Activated naive CD4-positive, alpha-beta T cell treated with anti-CD3 and anti-CD28 coated beads, Interleukin-2, amount 50 U/mL, for 24 hours (primary cell): ENCODE measurements around the gene ANKRD29.
A peak's percentile ranks its signal among the peaks of the same experiment; 100 is the strongest.

Source experiments
- H3K27ac Mint-ChIP-seq: one replicate; pipeline ENCODE4 v1.8.0; 2021; ENCODE audit warnings: mild to moderate bottlenecking, mixed read lengths
- H3K27me3 Mint-ChIP-seq: one replicate; pipeline ENCODE4 v1.8.0; 2021; ENCODE audit warnings: mixed read lengths
- H3K36me3 Mint-ChIP-seq: one replicate; pipeline ENCODE4 v1.8.0; 2021; ENCODE audit warnings: mixed read lengths
- H3K4me1 Mint-ChIP-seq: one replicate; pipeline ENCODE4 v1.8.0; 2021; ENCODE audit warnings: mixed read lengths
- H3K4me3 Mint-ChIP-seq: one replicate; pipeline ENCODE4 v1.8.0; 2021; ENCODE audit warnings: mild to moderate bottlenecking, mixed read lengths
- H3K9me3 Mint-ChIP-seq: one replicate; pipeline ENCODE4 v1.8.0; 2021; ENCODE audit warnings: mixed read lengths

ANKRD29 gene

GRCh38 chr18:23662309-23663263 lies at the start of gene ANKRD29:
TSS of gene ANKRD29 (minus strand) at chr18:23662911. CDS start at chr18:23662730, 181 bp downstream.
- Mint-ChIP-seq H3K4me1 (peaks cover 27% of the 10 kb centered on the region), H3K27me3 (peaks cover 4% of the 10 kb centered on the region), H3K4me3 (peak within 1 kb of the TSS; percentile 90), H3K36me3 (no peaks in the 10 kb centered on the region), H3K27ac (peak within 1 kb of the TSS; percentile 52), H3K9me3 (no peaks in the 10 kb centered on the region)

GRCh38 chr18:23712445-23712844 lies 49.7 kb upstream of the ANKRD29 start:
- H3K27me3 Mint-ChIP-seq = no peaks in the 10 kb centered on the region
- peaks cover 4% of the 10 kb centered on the region for H3K36me3 Mint-ChIP-seq
- H3K27ac Mint-ChIP-seq = no peak overlapping the region
- H3K4me3 Mint-ChIP-seq = no peak overlapping the region
- H3K4me1 Mint-ChIP-seq = peaks cover 14% of the 10 kb centered on the region
- no peaks in the 10 kb centered on the region for H3K9me3 Mint-ChIP-seq

GRCh38 chr18:23711426-23711825 lies 48.7 kb upstream of the ANKRD29 start:
- peaks cover 14% of the 10 kb centered on the region for H3K4me1 Mint-ChIP-seq
- no peaks in the 10 kb centered on the region for H3K27me3 Mint-ChIP-seq
- no peak overlapping the region for H3K4me3 Mint-ChIP-seq
- peaks cover 4% of the 10 kb centered on the region for H3K36me3 Mint-ChIP-seq
- no peak overlapping the region for H3K27ac Mint-ChIP-seq
- H3K9me3 Mint-ChIP-seq = no peaks in the 10 kb centered on the region

- no peaks in the 10 kb centered on the region for H3K27me3 Mint-ChIP-seq
- no peaks in the 10 kb centered on the region for H3K9me3 Mint-ChIP-seq
- no peak overlapping the region for H3K4me3 Mint-ChIP-seq
- peaks cover 14% of the 10 kb centered on the region for H3K4me1 Mint-ChIP-seq
- H3K36me3 Mint-ChIP-seq = peaks cover 4% of the 10 kb centered on the region
- H3K27ac Mint-ChIP-seq = no peak overlapping the region
Observed at GRCh38 chr18:23710946-23711345, 48.2 kb upstream of the ANKRD29 start.

GRCh38 chr18:23710068-23710527 lies 47.4 kb upstream of the ANKRD29 start:
- Mint-ChIP-seq H3K4me3 (no peak overlapping the region), H3K27me3 (no peaks in the 10 kb centered on the region), H3K36me3 (peaks cover 4% of the 10 kb centered on the region), H3K27ac (no peak overlapping the region), H3K9me3 (no peaks in the 10 kb centered on the region), H3K4me1 (peaks cover 14% of the 10 kb centered on the region)

GRCh38 chr18:23706971-23707640 lies 44.4 kb upstream of the ANKRD29 start:
- Mint-ChIP-seq H3K4me3 (no peak overlapping the region), H3K27me3 (no peaks in the 10 kb centered on the region), H3K9me3 (no peaks in the 10 kb centered on the region), H3K36me3 (peaks cover 4% of the 10 kb centered on the region), H3K4me1 (peaks cover under 1% of the 10 kb centered on the region), H3K27ac (no peak overlapping the region)

- no peak overlapping the region for H3K27ac Mint-ChIP-seq
- no peaks in the 10 kb centered on the region for H3K27me3 Mint-ChIP-seq
- no peaks in the 10 kb centered on the region for H3K4me1 Mint-ChIP-seq
- no peaks in the 10 kb centered on the region for H3K9me3 Mint-ChIP-seq
- H3K36me3 Mint-ChIP-seq = peaks cover 4% of the 10 kb centered on the region
- H3K4me3 Mint-ChIP-seq = no peak overlapping the region
Observed at GRCh38 chr18:23704806-23705205, 42.1 kb upstream of the ANKRD29 start.

- no peak overlapping the region for H3K27ac Mint-ChIP-seq
- H3K36me3 Mint-ChIP-seq = peaks cover 4% of the 10 kb centered on the region
- no peaks in the 10 kb centered on the region for H3K9me3 Mint-ChIP-seq
- no peak overlapping the region for H3K4me3 Mint-ChIP-seq
- no peaks in the 10 kb centered on the region for H3K27me3 Mint-ChIP-seq
- H3K4me1 Mint-ChIP-seq = no peaks in the 10 kb centered on the region
Observed at GRCh38 chr18:23703987-23704384, 41.3 kb upstream of the ANKRD29 start.

- no peaks in the 10 kb centered on the region for H3K27me3 Mint-ChIP-seq
Observed at GRCh38 chr18:23703057-23703986, 40.6 kb upstream of the ANKRD29 start.

GRCh38 chr18:23702606-23703005 lies 39.9 kb upstream of the ANKRD29 start:
- H3K27me3 Mint-ChIP-seq = no peaks in the 10 kb centered on the region

More at GRCh38 chr18:23703057-23703986, 40.6 kb upstream of the ANKRD29 start:
- Mint-ChIP-seq H3K4me3 (no peak overlapping the region), H3K27ac (no peak overlapping the region), H3K4me1 (no peaks in the 10 kb centered on the region), H3K9me3 (no peaks in the 10 kb centered on the region), H3K36me3 (peaks cover 4% of the 10 kb centered on the region)

GRCh38 chr18:23701544-23702064 lies 38.9 kb upstream of the ANKRD29 start:
- Mint-ChIP-seq H3K4me3 (no peak overlapping the region), H3K4me1 (no peaks in the 10 kb centered on the region), H3K27me3 (no peaks in the 10 kb centered on the region), H3K9me3 (no peaks in the 10 kb centered on the region), H3K36me3 (no peaks in the 10 kb centered on the region), H3K27ac (no peak overlapping the region)

More at GRCh38 chr18:23702606-23703005, 39.9 kb upstream of the ANKRD29 start:
- no peak overlapping the region for H3K27ac Mint-ChIP-seq
- H3K36me3 Mint-ChIP-seq = no peaks in the 10 kb centered on the region
- no peaks in the 10 kb centered on the region for H3K4me1 Mint-ChIP-seq
- no peak overlapping the region for H3K4me3 Mint-ChIP-seq
- H3K9me3 Mint-ChIP-seq = no peaks in the 10 kb centered on the region

- H3K27me3 Mint-ChIP-seq = no peaks in the 10 kb centered on the region
- H3K36me3 Mint-ChIP-seq = no peaks in the 10 kb centered on the region
- H3K27ac Mint-ChIP-seq = no peak overlapping the region
- H3K4me1 Mint-ChIP-seq = no peaks in the 10 kb centered on the region
- no peak overlapping the region for H3K4me3 Mint-ChIP-seq
- H3K9me3 Mint-ChIP-seq = no peaks in the 10 kb centered on the region
Observed at GRCh38 chr18:23701017-23701416, 38.3 kb upstream of the ANKRD29 start.

- H3K4me3 Mint-ChIP-seq = no peak overlapping the region
- H3K36me3 Mint-ChIP-seq = no peaks in the 10 kb centered on the region
- no peaks in the 10 kb centered on the region for H3K4me1 Mint-ChIP-seq
- no peak overlapping the region for H3K27ac Mint-ChIP-seq
- H3K27me3 Mint-ChIP-seq = peaks cover 2% of the 10 kb centered on the region
- no peaks in the 10 kb centered on the region for H3K9me3 Mint-ChIP-seq
Observed at GRCh38 chr18:23694637-23695430, 32.1 kb upstream of the ANKRD29 start.

GRCh38 chr18:23693846-23694245 lies 31.1 kb upstream of the ANKRD29 start:
- Mint-ChIP-seq H3K9me3 (no peaks in the 10 kb centered on the region), H3K36me3 (no peaks in the 10 kb centered on the region), H3K4me1 (peaks cover 2% of the 10 kb centered on the region), H3K27ac (no peak overlapping the region), H3K27me3 (peaks cover 4% of the 10 kb centered on the region), H3K4me3 (no peak overlapping the region)
